NCI-H2107 (cell line): ENCODE measurements around the gene PCAT6.
A peak's percentile ranks its signal among the peaks of the same experiment; 100 is the strongest.
"Not testable (repeated sequence)": the region's sequence is repeated elsewhere in the genome, so short reads cannot be mapped to it uniquely, and the experiment has no call there.

ENCODE experiments used
- DNase-seq: peaks from one replicate; lab custom pipeline; 2025; lab: John Stamatoyannopoulos, UW

The PCAT6 gene

DNA sequence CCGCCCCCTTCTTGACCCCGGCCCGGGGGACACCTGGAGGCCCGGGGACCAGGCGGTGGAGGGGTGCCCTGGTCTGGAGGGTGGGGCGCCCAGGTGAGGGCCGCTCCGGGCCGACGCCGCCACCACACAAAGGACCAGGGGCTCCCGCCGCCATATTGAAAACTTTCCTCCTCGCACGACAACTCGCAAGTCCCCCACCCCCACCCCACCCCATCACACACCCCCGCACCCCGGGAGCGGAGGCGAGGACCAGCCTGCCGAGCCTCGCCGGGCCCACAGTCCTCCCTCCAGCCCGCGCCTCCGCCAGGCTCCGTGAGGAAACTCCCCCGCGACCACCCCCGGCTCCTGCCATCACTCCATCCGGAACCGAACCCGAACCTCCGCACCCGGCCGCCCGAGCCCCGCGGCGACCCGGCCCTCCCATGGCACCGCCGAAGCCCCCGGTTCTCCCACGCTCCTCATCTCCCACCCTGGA is 3.3 kb upstream of the PCAT6 start:
- DNase-seq, result peak; percentile 10

GRCh38 chr1:202807926-202808757 is 2.6 kb upstream of the PCAT6 start, which contains the start of gene KDM5B:
KDM5B (minus strand) TSS chr1:202808421; CDS start chr1:202808305, 116 bp downstream.
- peak; percentile 19 for DNase-seq

- DNase-seq, result no peak
Measured at GRCh38 chr1:202809597-202810159, 1.1 kb upstream of the PCAT6 start.

- DNase-seq, result no peak
Measured at GRCh38 chr1:202810193-202810614, 550 bp upstream of the PCAT6 start.

GRCh38 chr1:202811296-202812175 is 782 bp downstream of the PCAT6 start:
- DNase-seq, result no peak

- DNase-seq, result no peak
Measured at GRCh38 chr1:202812176-202813026, 1.6 kb downstream of the PCAT6 start.

GRCh38 chr1:202815120-202815519 is 4.4 kb downstream of the PCAT6 start:
- DNase-seq, result no peak

DNA sequence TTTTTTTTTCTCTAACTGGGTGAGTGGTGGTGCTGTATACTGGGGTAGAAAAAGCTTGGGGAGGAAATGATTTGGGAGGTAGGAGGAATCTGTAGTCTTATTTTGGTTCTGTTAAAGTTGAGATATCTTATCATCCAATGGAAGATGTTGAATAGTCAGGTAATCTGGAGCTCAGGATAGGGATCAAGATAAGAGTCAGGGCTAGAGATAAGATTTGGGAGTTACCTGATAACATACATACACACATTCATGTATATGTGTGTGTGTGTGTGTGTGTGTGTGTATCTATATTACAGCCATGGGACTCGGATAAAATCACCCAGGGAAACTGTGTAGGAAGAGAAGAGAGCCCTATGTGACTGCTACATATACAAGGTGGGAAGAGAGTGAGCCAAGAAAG is 8.1 kb downstream of the PCAT6 start:
- no peak for DNase-seq

- DNase-seq, result no peak
Measured at GRCh38 chr1:202821467-202821866, 10.7 kb downstream of the PCAT6 start.

DNA sequence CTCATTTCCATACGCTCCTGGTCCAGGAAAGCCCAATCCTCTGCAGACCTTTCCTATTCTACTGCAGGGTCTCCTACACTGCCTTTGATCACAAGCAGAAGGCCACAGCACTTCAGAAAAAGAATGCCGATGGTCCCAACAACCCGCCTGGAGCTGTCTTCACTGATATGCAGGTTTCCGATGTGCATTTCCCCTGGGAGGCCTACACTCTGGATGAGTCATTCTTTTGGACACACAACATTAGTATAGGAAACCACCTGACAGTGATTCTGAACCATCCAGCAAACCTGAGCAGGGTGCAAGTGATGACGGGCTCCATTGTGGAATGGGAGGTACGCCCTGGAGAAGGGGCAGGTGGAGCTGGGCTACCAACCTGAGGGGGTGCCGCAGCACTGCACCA is 15.0 kb downstream of the PCAT6 start:
- DNase-seq, result no peak

GRCh38 chr1:202829223-202829622 is 18.5 kb downstream of the PCAT6 start:
- DNase-seq, result not testable (repeated sequence)

DNA sequence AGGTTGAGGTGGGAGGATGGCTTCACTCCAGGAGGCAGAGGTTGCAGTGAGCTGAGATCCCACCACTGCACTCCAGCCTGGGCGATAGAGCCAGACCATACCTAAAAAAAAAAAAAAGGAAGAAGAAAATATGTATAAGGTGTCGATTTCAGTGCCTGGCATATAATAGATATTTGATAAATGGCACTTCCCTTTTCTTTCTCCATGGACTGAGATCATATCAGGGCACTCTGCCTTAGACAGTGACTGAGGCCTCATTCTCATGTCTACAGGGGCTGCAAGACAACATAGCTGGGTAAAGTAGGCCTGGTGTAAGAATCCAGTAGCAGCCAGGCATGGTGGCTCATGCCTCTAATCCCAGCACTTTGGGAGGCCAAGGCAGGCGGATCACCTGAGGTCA is 21.2 kb downstream of the PCAT6 start:
- DNase-seq, result no peak

- no peak for DNase-seq
Measured at GRCh38 chr1:202834771-202835547, 24.2 kb downstream of the PCAT6 start.

- no peak for DNase-seq
Measured at GRCh38 chr1:202835548-202836072, 24.9 kb downstream of the PCAT6 start.

GRCh38 chr1:202836623-202837403 is 26.1 kb downstream of the PCAT6 start:
- DNase-seq, result no peak

DNA sequence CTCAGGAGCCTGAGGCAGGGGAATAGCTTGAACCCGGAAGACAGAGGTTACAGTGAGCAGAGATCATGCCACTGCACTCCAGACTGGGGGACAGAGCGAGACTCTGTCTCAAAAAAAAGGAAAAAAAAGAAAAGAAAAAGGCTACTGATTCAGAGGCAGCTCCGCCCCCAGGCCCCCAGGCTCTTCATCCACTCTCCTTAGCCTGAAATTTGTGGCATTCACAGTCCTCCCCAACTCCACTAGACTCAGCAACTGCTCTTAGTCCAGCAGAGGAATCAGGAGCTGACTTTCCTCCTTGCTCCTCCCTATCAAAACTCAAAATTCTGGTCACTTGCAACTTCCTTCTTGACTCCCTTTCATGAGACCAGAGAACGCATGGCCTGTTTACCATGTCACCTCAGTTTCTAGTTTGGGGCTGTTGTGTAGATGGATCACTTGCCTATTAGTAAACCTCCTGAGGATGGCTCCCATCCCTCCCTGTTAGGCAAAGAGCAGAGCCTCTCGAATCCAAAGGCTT is 27.1 kb downstream of the PCAT6 start:
- DNase-seq, result no peak

GRCh38 chr1:202843081-202843480 is 32.3 kb downstream of the PCAT6 start:
- DNase-seq, result no peak

DNA sequence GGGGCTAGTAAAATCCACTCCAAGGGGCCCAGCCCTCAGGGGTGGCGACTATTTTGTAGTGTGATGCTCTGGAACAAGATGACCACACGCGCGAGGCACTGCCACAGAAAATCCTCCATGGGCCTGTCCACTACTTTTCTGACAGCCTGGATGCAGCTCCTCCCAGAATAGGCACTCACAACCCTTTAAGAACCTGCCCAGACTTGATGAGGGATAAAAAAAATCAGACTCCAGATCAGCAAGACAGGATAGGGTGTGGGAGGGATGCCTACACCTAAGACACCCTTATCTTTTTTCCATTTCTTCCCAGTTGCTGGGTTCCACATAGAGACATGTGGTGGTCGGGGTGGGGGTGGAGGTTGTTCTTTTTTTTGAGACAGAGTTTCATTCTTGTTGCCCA is 33.5 kb downstream of the PCAT6 start:
- no peak for DNase-seq

- DNase-seq, result no peak
Measured at GRCh38 chr1:202844935-202845334, 34.2 kb downstream of the PCAT6 start.
